MM.1S (cell line): ENCODE data around the gene MBD5.
"Not testable (repeated sequence)": the region's sequence is repeated elsewhere in the genome, so short reads cannot be mapped to it uniquely, and the experiment has no call there.

Experiments used
- DNase-seq: peaks from one replicate; pipeline ENCODE4 v3.0.0-alpha.2; 2015
- H2AFZ ChIP-seq: fragments of 300-600 bp; sonication (generic); 2 replicates; pipeline ENCODE4 v1.6.0; 2016; ENCODE audit warnings: antibody characterized with exemption, low read length
- H3F3A ChIP-seq: fragments of 300-600 bp; sonication (generic); 2 replicates; pipeline ENCODE4 v1.6.1; 2016; ENCODE audit warnings: mild to moderate bottlenecking, antibody characterized with exemption, low read length, moderate library complexity, mixed read lengths; ENCODE audit not compliant: insufficient read depth
- H3K27ac ChIP-seq: fragments of 300-600 bp; sonication (generic); 2 replicates; pipeline ENCODE4 v1.5.1; 2016; ENCODE audit warnings: mild to moderate bottlenecking, low read length
- H3K27me3 ChIP-seq: fragments of 300-600 bp; sonication (generic); replicated peaks from 2 replicates; pipeline ENCODE4 v1.6.0; 2016; ENCODE audit warnings: low read length; ENCODE audit not compliant: insufficient read depth
- H3K36me3 ChIP-seq: fragments of 300-600 bp; sonication (generic); replicated peaks from 2 replicates; pipeline ENCODE4 v1.6.1; 2016; ENCODE audit warnings: mild to moderate bottlenecking, low read length, mixed read lengths; ENCODE audit not compliant: insufficient read depth
- H3K4me1 ChIP-seq: fragments of 300-600 bp; sonication (generic); 2 replicates; pipeline ENCODE4 v1.6.1; 2016; ENCODE audit warnings: low read length, mixed read lengths
- H3K4me2 ChIP-seq: fragments of 300-600 bp; sonication (generic); 2 replicates; pipeline ENCODE4 v1.6.0; 2016; ENCODE audit warnings: low read depth, low read length
- H3K4me3 ChIP-seq: fragments of 300-600 bp; sonication (generic); 2 replicates; pipeline ENCODE4 v1.5.1; 2016; ENCODE audit warnings: low read length, mixed read lengths
- H3K79me2 ChIP-seq: fragments of 300-600 bp; sonication (generic); 2 replicates; pipeline ENCODE4 v1.6.1; 2016; ENCODE audit warnings: mixed run types, low read length, mixed read lengths
- H3K9ac ChIP-seq: fragments of 300-600 bp; sonication (generic); 2 replicates; pipeline ENCODE4 v1.6.1; 2016; ENCODE audit warnings: low read length, mixed read lengths
- H3K9me2 ChIP-seq: fragments of 300-600 bp; sonication (generic); replicated peaks from 2 replicates; pipeline ENCODE4 v1.6.1; 2016; ENCODE audit warnings: mild to moderate bottlenecking, low read length, mixed read lengths; ENCODE audit not compliant: insufficient read depth
- H3K9me3 ChIP-seq: fragments of 300-600 bp; sonication (generic); replicated peaks from 2 replicates; pipeline ENCODE4 v1.6.1; 2016; ENCODE audit warnings: mild to moderate bottlenecking, low read length, mixed read lengths; ENCODE audit not compliant: insufficient read depth
- H4K20me1 ChIP-seq: fragments of 300-600 bp; sonication (generic); 2 replicates; pipeline ENCODE4 v1.6.1; 2016; ENCODE audit warnings: mild to moderate bottlenecking, low read length, moderate library complexity, mixed read lengths; ENCODE audit not compliant: insufficient read depth
- CTCF ChIP-seq: fragments of 300-600 bp; sonication (generic); IDR thresholded peaks from 2 replicates; pipeline ENCODE4 v1.5.1; 2016; ENCODE audit warnings: antibody characterized with exemption, low read length, mixed read lengths
- EZH2 ChIP-seq: fragments of 300-600 bp; sonication (generic); optimal IDR thresholded peaks from 2 replicates; pipeline ENCODE3; 2017; ENCODE audit warnings: low read depth, mild to moderate bottlenecking, antibody characterized with exemption, low read length, mixed read lengths
- EZH2phosphoT487 ChIP-seq: fragments of 300-600 bp; sonication (generic); IDR thresholded peaks from 2 replicates; pipeline ENCODE4 v1.6.1; 2018; ENCODE audit warnings: antibody characterized with exemption, low read length

The MBD5 gene

GRCh38 chr2:148540022-148540421 is 519.1 kb downstream of the MBD5 start:
- Histone ChIP-seq H2AFZ (no peak overlapping the region), H3K4me3 (no peak overlapping the region), H3K9ac (no peak overlapping the region), H3K79me2 (no peaks in the 10 kb centered on the region), H3K27ac (no peak overlapping the region), H3F3A (no peaks in the 10 kb centered on the region), H3K4me1 (no peaks in the 10 kb centered on the region), H3K9me3 (no peaks in the 10 kb centered on the region), H3K36me3 (no peaks in the 10 kb centered on the region), H4K20me1 (no peaks in the 10 kb centered on the region), H3K9me2 (no peaks in the 10 kb centered on the region), H3K27me3 (no peaks in the 10 kb centered on the region), H3K4me2 (no peak overlapping the region)
- no peak for DNase-seq
- no peak for TF ChIP-seq EZH2phosphoT487
- TF ChIP-seq EZH2: no peak
- no peak for TF ChIP-seq CTCF

GRCh38 chr2:148541792-148542191 is 520.9 kb downstream of the MBD5 start:
- no peak overlapping the region for H3K4me3 ChIP-seq
- H4K20me1 ChIP-seq: no peaks in the 10 kb centered on the region
- H3K27me3 ChIP-seq: no peaks in the 10 kb centered on the region
- no peak overlapping the region for H2AFZ ChIP-seq
- TF ChIP-seq CTCF: no peak
- TF ChIP-seq EZH2phosphoT487: no peak
- no peak for TF ChIP-seq EZH2
- H3K9me3 ChIP-seq: no peaks in the 10 kb centered on the region
- no peak overlapping the region for H3K27ac ChIP-seq
- H3K36me3 ChIP-seq: no peaks in the 10 kb centered on the region
- DNase-seq: no peak
- no peaks in the 10 kb centered on the region for H3F3A ChIP-seq
- H3K4me1 ChIP-seq: peaks cover 5% of the 10 kb centered on the region; the same call in 1 of the 2 replicates
- no peaks in the 10 kb centered on the region for H3K9me2 ChIP-seq
- no peak overlapping the region for H3K4me2 ChIP-seq
- H3K79me2 ChIP-seq: no peaks in the 10 kb centered on the region
- H3K9ac ChIP-seq: no peak overlapping the region

GRCh38 chr2:148542614-148543013 is 521.7 kb downstream of the MBD5 start:
- H3K27me3 ChIP-seq: no peaks in the 10 kb centered on the region
- TF ChIP-seq EZH2phosphoT487 (no peak), EZH2 (no peak), CTCF (no peak)

GRCh38 chr2:148543088-148543540 is 522.2 kb downstream of the MBD5 start:
- H3K9me3 ChIP-seq, H3K4me2 ChIP-seq, H4K20me1 ChIP-seq, H3K4me3 ChIP-seq, DNase-seq, H3F3A ChIP-seq, H2AFZ ChIP-seq, H3K9me2 ChIP-seq, H3K27ac ChIP-seq, H3K79me2 ChIP-seq, H3K27me3 ChIP-seq, H3K4me1 ChIP-seq, H3K36me3 ChIP-seq, H3K9ac ChIP-seq: not testable (repeated sequence)

More at GRCh38 chr2:148542614-148543013, 521.7 kb downstream of the MBD5 start:
- H3K27ac ChIP-seq: no peak overlapping the region
- no peaks in the 10 kb centered on the region for H3K9me3 ChIP-seq
- H3K36me3 ChIP-seq: no peaks in the 10 kb centered on the region
- peaks cover 5% of the 10 kb centered on the region; the same call in 1 of the 2 replicates for H3K4me1 ChIP-seq
- no peaks in the 10 kb centered on the region for H3K79me2 ChIP-seq
- H3K9me2 ChIP-seq: no peaks in the 10 kb centered on the region
- H3F3A ChIP-seq: no peaks in the 10 kb centered on the region
- H3K4me2 ChIP-seq: no peak overlapping the region
- no peak overlapping the region for H3K9ac ChIP-seq
- no peak overlapping the region for H2AFZ ChIP-seq
- no peak overlapping the region for H3K4me3 ChIP-seq
- DNase-seq: no peak
- no peaks in the 10 kb centered on the region for H4K20me1 ChIP-seq
